ENCODE measurements around the gene SF3B6.

Gene SF3B6

GRCh38 chr2:24018241-24018640 is 57.9 kb downstream of the SF3B6 start:
- DNase-seq: no peak

- no peak for DNase-seq
Measured at GRCh38 chr2:24017711-24018110, 58.4 kb downstream of the SF3B6 start.
